Measurements from ENCODE around the gene CDK15.

Gene CDK15

DNA sequence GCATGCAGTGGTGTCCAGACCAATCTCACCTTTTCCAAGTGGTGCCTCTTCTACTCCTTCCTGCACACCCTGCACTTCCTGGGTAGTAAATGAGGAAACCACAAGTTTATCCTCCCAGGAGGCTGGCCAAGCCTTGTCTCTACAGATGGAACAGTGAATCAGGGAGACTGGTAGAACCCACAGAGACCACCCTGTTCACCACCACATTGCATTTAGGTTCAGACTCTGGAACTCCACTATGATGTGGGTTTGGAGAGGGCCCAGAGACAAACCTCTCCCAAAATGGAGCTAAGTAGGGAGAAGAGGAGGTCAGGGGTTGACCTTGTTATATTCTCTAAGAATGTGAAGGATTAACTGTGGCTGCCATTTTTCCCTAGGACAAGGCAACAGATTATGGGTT lies 124.5 kb downstream of the CDK15 start:
- no peak overlapping the region for H3K4me3 ChIP-seq (ENCODE audit: low read length)
- no peak for TF ChIP-seq ZNF274 (IDR thresholded peaks at IDR 0.05; ENCODE audit: low read depth, low read length)

DNA sequence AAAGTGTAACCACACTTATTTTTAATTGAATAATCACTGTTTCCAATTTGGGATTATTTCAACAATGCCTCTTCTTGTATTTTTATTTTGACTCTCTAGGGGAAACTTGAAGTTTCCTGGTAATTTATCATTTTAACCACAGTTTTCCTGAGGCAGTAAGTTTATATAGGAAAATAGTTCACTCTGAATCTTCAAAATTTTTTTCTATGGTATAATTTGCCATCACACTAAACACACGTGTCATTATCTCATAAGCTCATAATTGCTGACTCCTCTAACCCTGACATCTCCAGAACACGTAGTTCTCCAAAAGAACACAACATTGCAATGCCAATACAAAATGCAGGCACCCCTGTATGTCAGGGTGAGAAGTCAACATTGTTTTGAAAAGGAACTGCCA lies 125.1 kb downstream of the CDK15 start:
- no peak for TF ChIP-seq ZNF274 (IDR thresholded peaks at IDR 0.05; ENCODE audit: low read depth, low read length)
- no peak overlapping the region for H3K4me3 ChIP-seq (ENCODE audit: low read length)

DNA sequence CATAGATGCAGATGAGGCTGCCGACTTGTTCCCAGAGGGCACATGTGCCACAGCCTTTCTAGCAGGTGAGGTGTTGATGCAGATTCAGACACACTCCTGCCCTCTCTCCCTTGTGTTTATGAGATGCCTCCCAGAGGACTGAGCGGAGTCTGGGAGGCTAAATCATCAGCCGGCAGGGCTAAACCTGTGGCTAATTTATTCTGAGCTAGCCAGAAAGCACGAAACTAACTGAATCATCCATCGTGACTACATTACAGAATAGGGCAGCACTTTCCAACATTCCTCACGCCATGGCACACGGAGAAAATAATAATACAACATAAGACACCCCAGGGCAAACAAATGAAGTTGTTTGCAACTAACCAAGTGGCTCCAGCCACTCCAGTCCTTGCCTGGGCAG lies 125.6 kb downstream of the CDK15 start:
- no peak for TF ChIP-seq ZNF274 (IDR thresholded peaks at IDR 0.05; ENCODE audit: low read depth, low read length)
- no peak overlapping the region for H3K4me3 ChIP-seq (ENCODE audit: low read length)

DNA sequence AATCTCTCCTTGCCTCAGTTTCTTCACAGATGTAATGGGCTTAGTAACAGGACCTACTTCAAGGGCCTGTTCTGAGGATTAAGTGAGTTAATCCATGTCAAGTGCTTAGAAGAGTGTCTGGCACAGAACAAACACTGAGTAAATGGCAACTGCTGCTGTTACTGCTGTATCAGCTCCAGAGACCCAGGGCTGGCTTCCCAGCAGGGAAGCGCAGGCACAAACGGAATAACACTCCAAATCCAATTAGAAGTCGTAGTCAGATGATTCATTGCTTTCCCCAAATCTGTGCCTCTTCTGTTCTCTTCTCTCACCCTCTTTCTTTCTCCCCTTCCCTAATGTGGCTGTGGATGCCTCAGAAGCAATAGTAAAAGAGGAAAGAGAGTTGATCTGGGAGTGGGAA lies 126.2 kb downstream of the CDK15 start:
- TF ChIP-seq ZNF274 (IDR thresholded peaks at IDR 0.05; ENCODE audit: low read depth, low read length), result no peak
- H3K4me3 ChIP-seq (ENCODE audit: low read length), result no peak overlapping the region

DNA sequence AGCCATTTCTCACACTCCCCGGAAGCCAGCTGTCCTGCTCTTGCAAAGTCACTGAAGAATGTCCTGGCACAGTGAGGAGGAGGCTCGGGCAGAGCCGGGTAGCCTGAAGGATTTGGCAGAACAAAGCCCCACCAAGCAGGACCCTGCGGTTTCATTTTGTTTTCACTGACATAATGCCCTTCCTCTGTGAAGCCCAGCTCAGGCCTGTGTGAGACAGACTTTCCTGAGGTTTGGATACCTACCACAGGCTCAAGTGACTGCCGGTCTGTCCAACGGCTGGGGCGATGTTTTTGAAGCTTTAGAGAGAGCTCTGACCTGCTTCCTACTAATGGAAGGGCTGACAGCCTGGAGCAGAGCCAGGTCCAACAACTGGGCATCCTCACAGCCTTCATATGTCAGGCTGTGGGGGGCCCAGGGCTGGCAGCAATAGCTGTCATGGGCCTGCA lies 127.5 kb downstream of the CDK15 start:
- no peak for TF ChIP-seq ZNF274 (IDR thresholded peaks at IDR 0.05; ENCODE audit: low read depth, low read length)
- H3K4me3 ChIP-seq (ENCODE audit: low read length), result no peak overlapping the region

- no peak for TF ChIP-seq ZNF274 (IDR thresholded peaks at IDR 0.05; ENCODE audit: low read depth, low read length)
- H3K4me3 ChIP-seq (ENCODE audit: low read length), result no peak overlapping the region
These were observed 130.5 kb downstream of the CDK15 start for GRCh38 chr2:201936817-201937216.

GRCh38 chr2:201937343-201937742 lies 131.0 kb downstream of the CDK15 start:
- TF ChIP-seq ZNF274 (IDR thresholded peaks at IDR 0.05; ENCODE audit: low read depth, low read length), result no peak
- H3K4me3 ChIP-seq (ENCODE audit: low read length), result no peak overlapping the region

DNA sequence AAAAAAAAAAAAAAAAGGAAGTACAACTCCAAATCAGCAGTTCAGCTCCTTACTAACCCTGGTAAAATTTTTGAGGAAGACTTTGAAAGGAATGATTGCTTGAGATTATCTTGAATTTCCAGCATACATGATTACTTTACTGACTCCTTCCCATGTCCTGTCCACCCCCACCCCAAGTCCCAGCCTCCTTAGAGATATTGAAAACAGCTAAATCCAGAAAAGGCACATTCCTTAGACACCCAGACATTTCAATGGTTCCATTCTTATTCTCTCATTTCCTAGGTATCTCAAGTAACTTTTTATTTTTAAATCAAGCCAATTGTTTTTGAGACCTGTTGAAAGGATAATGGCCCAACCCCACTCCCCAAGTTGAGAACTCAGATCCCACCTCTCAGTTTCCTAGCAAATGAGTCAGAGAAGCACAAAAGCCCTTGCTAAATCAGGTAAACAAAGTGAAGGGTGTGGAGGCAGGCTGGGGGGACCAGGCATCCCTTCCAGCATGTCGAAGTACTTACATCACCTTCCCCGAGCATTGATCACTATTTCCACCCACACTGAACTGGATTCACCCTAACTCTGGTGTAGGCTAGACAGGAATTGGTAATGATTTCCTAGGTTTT lies 131.9 kb downstream of the CDK15 start:
- no peak for TF ChIP-seq ZNF274 (IDR thresholded peaks at IDR 0.05; ENCODE audit: low read depth, low read length)
- H3K4me3 ChIP-seq (ENCODE audit: low read length), result no peak overlapping the region

DNA sequence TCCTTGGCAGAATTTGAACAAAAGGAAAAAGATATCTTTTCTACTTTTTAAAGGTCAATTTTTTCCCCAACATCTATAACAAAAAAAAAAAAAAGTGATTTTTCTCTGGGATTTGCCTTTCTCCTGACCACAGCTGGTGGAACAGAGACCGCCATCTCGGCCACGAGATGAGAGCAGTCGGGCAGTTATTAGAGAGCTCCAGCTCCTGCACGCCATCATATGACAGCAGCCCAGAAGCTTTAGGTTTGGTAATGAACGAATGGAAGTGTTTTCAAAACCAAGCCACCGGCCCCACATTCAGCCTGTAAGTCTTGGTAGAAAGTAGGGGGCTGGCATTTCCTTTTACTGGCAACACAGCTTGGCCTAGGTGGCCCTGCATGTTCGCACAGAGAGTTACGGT lies 132.4 kb downstream of the CDK15 start:
- TF ChIP-seq ZNF274 (IDR thresholded peaks at IDR 0.05; ENCODE audit: low read depth, low read length), result no peak
- H3K4me3 ChIP-seq (ENCODE audit: low read length), result no peak overlapping the region

- no peak for TF ChIP-seq ZNF274 (IDR thresholded peaks at IDR 0.05; ENCODE audit: low read depth, low read length)
- H3K4me3 ChIP-seq (ENCODE audit: low read length), result no peak overlapping the region
These were observed 133.2 kb downstream of the CDK15 start for GRCh38 chr2:201939453-201939941.

GRCh38 chr2:201942531-201942930 lies 136.2 kb downstream of the CDK15 start:
- H3K4me3 ChIP-seq (ENCODE audit: low read length), result no peak overlapping the region
- TF ChIP-seq ZNF274 (IDR thresholded peaks at IDR 0.05; ENCODE audit: low read depth, low read length), result no peak

All from GM08714 (cell line).